ENCODE data around the gene CAPN12. TPM values are rescaled to one million over a fixed set of nuclear protein-coding genes. Genes with fewer than 3 reads are reported as not detected.

The CAPN12 gene
- total and polyA plus RNA-seq, 4 donors = 2.0 to 17.8 (median 6.0) TPM

DNA sequence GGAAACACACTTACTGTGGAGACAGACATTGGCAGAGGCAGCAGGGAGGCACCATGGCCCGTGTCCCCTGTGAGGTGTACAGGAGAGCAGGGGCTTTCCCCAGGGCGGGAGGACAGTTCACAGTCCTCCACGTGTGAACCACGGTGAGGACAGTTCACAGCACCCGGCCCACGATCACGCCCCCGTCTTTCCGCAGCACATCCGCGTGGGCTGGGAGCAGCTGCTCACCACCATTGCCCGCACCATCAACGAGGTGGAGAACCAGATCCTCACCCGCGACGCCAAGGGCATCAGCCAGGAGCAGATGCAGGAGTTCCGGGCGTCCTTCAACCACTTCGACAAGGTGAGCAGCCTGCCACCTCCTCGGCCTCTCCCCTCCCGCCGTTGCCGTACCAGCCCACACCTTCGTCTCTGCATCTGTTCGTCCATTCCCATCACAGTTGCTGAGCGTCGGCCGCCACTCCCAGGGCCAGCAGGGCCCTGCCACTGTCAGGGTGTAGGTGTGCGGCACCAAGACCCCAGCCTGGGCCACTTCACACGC is 17.4 kb downstream of the CAPN12 start:
- no peak overlapping the region for H3K4me3 ChIP-seq
- ATAC-seq (ENCODE audit: insufficient read depth, low FRiP score) (no peak), DNase-seq (no peak)
- peak overlapping the region in 1 of 2 donors; percentile 40 for H3K27ac ChIP-seq (ENCODE audit: low read depth in 1 of 2, low read length in 1 of 2)
- no peak overlapping the region for H3K9ac ChIP-seq (ENCODE audit: insufficient read depth in 1 of 2, low read length in 2 of 2)
- 85 to 87% methylated on average over 30 of the region's 30 CpGs for WGBS, 2 donors
- peaks cover 0 to 9% (median 0%) of the 10 kb centered on the region in 5 donors for H3K4me1 ChIP-seq (ENCODE audit: control insufficient read depth in 5 of 5, insufficient read depth in 5 of 5, low read length in 5 of 5)
- TF ChIP-seq, protein P1, sequence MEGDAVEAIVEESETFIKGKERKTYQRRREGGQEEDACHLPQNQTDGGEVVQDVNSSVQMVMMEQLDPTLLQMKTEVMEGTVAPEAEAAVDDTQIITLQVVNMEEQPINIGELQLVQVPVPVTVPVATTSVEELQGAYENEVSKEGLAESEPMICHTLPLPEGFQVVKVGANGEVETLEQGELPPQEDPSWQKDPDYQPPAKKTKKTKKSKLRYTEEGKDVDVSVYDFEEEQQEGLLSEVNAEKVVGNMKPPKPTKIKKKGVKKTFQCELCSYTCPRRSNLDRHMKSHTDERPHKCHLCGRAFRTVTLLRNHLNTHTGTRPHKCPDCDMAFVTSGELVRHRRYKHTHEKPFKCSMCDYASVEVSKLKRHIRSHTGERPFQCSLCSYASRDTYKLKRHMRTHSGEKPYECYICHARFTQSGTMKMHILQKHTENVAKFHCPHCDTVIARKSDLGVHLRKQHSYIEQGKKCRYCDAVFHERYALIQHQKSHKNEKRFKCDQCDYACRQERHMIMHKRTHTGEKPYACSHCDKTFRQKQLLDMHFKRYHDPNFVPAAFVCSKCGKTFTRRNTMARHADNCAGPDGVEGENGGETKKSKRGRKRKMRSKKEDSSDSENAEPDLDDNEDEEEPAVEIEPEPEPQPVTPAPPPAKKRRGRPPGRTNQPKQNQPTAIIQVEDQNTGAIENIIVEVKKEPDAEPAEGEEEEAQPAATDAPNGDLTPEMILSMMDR (IDR thresholded peaks at IDR 0.05; ENCODE audit: control extremely low read depth, extremely low read depth) = no peak
- no peaks in the 10 kb centered on the region for H3K27me3 ChIP-seq (ENCODE audit: control insufficient read depth in 3 of 3, insufficient read depth in 3 of 3, low read length in 2 of 3)
- no peaks in the 10 kb centered on the region for H3K9me3 ChIP-seq (ENCODE audit: control insufficient read depth in 4 of 4, insufficient read depth in 3 of 4, low read length in 3 of 4)
- peaks cover 15 to 84% (median 37%) of the 10 kb centered on the region in 4 donors for H3K36me3 ChIP-seq (ENCODE audit: control insufficient read depth in 4 of 4, insufficient read depth in 4 of 4, low read length in 4 of 4)

DNA sequence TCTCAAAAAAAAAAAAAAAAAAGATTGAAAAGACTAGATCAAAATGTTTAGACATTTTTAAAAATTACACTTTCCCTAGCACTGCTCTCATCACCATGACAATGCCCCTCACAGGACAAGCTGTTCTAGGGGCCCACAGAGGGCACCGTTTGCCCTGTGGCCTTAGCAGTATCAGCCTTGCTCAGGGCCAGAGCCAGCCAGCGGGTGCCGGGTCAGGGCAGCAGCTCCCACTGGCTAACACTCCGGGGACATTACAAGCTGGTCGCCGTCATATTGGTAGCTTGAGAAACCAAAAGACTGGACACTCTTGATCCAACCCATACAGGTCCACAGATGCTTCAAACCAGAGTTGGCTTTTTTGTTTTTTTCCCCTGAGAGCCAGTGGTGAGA is 18.0 kb downstream of the CAPN12 start:
- Histone ChIP-seq H3K27me3 (ENCODE audit: control insufficient read depth in 3 of 3, insufficient read depth in 3 of 3, low read length in 2 of 3) (no peaks in the 10 kb centered on the region), H3K36me3 (ENCODE audit: control insufficient read depth in 4 of 4, insufficient read depth in 4 of 4, low read length in 4 of 4) (peaks cover 17 to 90% (median 38%) of the 10 kb centered on the region in 4 donors), H3K4me1 (ENCODE audit: control insufficient read depth in 5 of 5, insufficient read depth in 5 of 5, low read length in 5 of 5) (peaks cover 0 to 13% (median 0%) of the 10 kb centered on the region in 5 donors), H3K9me3 (ENCODE audit: control insufficient read depth in 4 of 4, insufficient read depth in 3 of 4, low read length in 3 of 4) (no peaks in the 10 kb centered on the region), H3K27ac (ENCODE audit: low read depth in 1 of 2, low read length in 1 of 2) (peak overlapping the region in 1 of 2 donors; percentile 40), H3K4me3 (no peak overlapping the region), H3K9ac (ENCODE audit: insufficient read depth in 1 of 2, low read length in 2 of 2) (no peak overlapping the region)
- 89 to 97% methylated on average over 6 of the region's 6 CpGs for WGBS, 2 donors
- DNase-seq = no peak
- ATAC-seq (ENCODE audit: insufficient read depth, low FRiP score) = no peak
- TF ChIP-seq, protein P1 (IDR thresholded peaks at IDR 0.05; ENCODE audit: control extremely low read depth, extremely low read depth) = no peak

DNA sequence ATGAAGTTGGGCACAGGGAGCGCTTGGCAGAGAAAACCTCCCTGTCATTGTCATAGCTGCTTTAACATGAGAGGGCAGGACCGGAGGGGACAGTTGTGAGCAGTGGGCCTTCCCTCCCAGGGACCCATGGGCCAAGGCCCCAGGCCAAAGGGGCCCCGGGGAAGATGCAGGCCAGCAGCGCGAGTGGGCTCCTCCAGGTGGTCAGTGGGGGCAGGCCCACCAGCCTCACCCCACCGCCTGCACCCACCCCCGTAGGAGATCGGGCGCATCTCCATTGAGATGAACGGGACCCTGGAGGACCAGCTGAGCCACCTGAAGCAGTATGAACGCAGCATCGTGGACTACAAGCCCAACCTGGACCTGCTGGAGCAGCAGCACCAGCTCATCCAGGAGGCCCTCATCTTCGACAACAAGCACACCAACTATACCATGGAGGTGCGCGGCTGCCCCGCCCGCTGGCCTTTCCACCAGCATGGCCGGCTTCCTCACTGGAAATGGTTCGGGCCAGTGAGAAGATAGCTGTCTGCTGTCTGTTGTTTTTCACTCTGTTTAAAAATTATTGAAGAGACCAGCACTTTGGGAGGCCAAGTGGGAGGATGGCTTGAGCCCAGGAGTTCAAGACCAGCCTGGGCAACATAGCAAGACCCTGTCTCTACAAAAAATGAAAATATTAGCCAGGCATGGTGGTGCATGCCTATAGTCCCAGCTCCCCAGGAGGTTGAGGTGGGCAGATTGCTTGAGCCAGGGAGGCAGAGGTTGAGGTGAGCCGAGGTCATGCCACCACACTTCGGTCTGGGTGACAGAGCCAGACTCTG is 18.6 kb downstream of the CAPN12 start:
- DNase-seq = no peak
- no peaks in the 10 kb centered on the region for H3K9me3 ChIP-seq (ENCODE audit: control insufficient read depth in 4 of 4, insufficient read depth in 3 of 4, low read length in 3 of 4)
- WGBS, 2 donors = 94 to 96% methylated on average over 21 of the region's 21 CpGs
- H3K4me1 ChIP-seq (ENCODE audit: control insufficient read depth in 5 of 5, insufficient read depth in 5 of 5, low read length in 5 of 5) = peaks cover 0 to 19% (median 0%) of the 10 kb centered on the region in 5 donors
- peaks cover 16 to 90% (median 37%) of the 10 kb centered on the region in 4 donors for H3K36me3 ChIP-seq (ENCODE audit: control insufficient read depth in 4 of 4, insufficient read depth in 4 of 4, low read length in 4 of 4)
- H3K9ac ChIP-seq (ENCODE audit: insufficient read depth in 1 of 2, low read length in 2 of 2) = no peak overlapping the region
- H3K4me3 ChIP-seq = no peak overlapping the region
- no peaks in the 10 kb centered on the region for H3K27me3 ChIP-seq (ENCODE audit: control insufficient read depth in 3 of 3, insufficient read depth in 3 of 3, low read length in 2 of 3)
- TF ChIP-seq, protein P1 (IDR thresholded peaks at IDR 0.05; ENCODE audit: control extremely low read depth, extremely low read depth) = no peak
- H3K27ac ChIP-seq (ENCODE audit: low read depth in 1 of 2, low read length in 1 of 2) = peak overlapping the region in 1 of 2 donors; percentile 12
- ATAC-seq (ENCODE audit: insufficient read depth, low FRiP score) = no peak

All from lung (tissue), 12 donors.